Omental fat pad (tissue), 4 donors: ENCODE data around the gene BPHL. TPM values are rescaled to one million over a fixed set of nuclear protein-coding genes. Genes with fewer than 3 reads are reported as not detected.
"Not testable (repeated sequence)": the region's sequence is repeated elsewhere in the genome, so short reads cannot be mapped to it uniquely, and the experiment has no call there.

Source experiments
- ATAC-seq: fragments of 150-250 bp; one replicate; pipeline ENCODE4 v1.9.1; 2016; ENCODE audit warnings: mild to moderate bottlenecking, moderate library complexity; ENCODE audit not compliant: low FRiP score
- DNase-seq: peaks from one replicate; pipeline ENCODE4 v3.0.0-alpha.2; 2019; ENCODE audit warnings: low spot score
- total RNA-seq, 4 donors: library from RNA; depleted of rRNA; stranded (reverse); fragments of >200 nt; gene quantifications; one replicate each; pipeline ENCODE4 v1.1.0, GENCODE V29; 2016
- TF ChIP-seq, protein P1 (sequence below), 3 donors: fragments of 450-650 bp; IDR thresholded peaks; one replicate each; pipeline ENCODE4 v1.5.1; 2016 to 2017; ENCODE audit warnings: antibody characterized with exemption in 3 of 3, mild to moderate bottlenecking in 3 of 3, moderate library complexity in 2 of 3

BPHL gene
- total RNA-seq, 4 donors from 2014 or later = 13.5 to 41.5 (median 20.9) TPM

DNA sequence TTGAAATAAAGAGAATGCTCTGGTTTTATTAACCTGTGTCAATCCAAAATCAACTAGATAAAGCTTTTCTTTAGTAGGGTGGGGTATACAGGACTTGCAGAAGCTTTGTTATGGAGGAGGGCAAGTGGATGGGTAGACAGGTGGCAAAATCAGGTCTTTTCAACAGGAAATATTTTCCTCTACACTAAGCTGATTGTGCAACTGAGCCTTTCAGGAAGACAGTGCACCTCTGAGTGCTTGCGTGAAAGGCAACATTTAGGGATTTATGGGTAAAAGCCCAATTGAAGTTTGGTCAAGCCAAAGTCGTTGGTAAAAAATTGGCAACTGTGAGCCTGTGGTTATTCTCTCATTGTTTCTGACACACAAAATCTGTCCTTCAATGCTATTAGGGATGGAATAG, 62.6 kb downstream of the BPHL start:
- no peak for DNase-seq
- ATAC-seq = no peak
- TF ChIP-seq, protein P1, sequence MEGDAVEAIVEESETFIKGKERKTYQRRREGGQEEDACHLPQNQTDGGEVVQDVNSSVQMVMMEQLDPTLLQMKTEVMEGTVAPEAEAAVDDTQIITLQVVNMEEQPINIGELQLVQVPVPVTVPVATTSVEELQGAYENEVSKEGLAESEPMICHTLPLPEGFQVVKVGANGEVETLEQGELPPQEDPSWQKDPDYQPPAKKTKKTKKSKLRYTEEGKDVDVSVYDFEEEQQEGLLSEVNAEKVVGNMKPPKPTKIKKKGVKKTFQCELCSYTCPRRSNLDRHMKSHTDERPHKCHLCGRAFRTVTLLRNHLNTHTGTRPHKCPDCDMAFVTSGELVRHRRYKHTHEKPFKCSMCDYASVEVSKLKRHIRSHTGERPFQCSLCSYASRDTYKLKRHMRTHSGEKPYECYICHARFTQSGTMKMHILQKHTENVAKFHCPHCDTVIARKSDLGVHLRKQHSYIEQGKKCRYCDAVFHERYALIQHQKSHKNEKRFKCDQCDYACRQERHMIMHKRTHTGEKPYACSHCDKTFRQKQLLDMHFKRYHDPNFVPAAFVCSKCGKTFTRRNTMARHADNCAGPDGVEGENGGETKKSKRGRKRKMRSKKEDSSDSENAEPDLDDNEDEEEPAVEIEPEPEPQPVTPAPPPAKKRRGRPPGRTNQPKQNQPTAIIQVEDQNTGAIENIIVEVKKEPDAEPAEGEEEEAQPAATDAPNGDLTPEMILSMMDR (IDR thresholded peaks at IDR 0.05) = no peak

DNA sequence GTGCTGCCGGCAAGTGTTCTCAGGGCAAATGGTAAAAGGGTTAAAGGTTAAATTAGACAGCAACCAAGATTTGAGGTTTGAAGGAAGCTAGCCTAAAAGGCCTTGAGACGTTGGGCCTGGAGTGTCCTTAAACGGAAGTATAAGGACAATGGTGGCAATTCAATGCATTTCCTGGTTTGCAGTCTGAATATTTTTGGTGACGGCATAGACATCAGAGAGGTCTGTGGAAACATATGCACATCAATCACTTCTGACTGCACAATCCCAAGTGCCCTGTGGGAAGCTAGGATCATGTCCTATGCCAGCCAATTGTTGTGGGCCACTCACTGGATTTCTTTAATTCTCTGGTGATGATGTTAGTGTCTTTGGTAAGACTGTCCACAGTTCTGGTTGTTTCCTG, 64.6 kb downstream of the BPHL start:
- TF ChIP-seq, protein P1 (IDR thresholded peaks at IDR 0.05) = no peak
- DNase-seq = no peak
- ATAC-seq = no peak

- TF ChIP-seq, protein P1 (IDR thresholded peaks at IDR 0.05) = no peak
- DNase-seq (no peak), ATAC-seq (no peak)
Observed at GRCh38 chr6:3186974-3187382, 68.5 kb downstream of the BPHL start.

- TF ChIP-seq, protein P1 (IDR thresholded peaks at IDR 0.05) = no peak
Observed at GRCh38 chr6:3188262-3188661, 69.8 kb downstream of the BPHL start.

DNA sequence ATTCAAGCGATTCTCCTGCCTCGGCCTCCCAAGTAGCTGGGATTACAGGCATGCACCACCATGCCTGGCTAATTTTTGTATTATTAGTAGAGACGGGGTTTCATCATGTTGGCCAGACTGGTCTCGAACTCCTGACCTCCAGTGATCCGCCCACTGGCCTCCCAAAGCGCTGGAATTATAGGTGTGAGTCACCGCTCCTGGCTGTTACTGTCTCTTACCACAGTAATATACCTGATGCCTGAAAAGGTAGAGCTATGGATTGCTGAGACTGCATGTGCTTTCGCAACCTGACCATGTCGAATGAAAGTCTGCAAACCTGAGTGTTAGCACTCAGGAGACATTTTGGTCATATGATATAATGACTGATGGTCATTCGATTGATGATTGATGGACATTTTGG, 70.7 kb downstream of the BPHL start:
- not testable (repeated sequence) for ATAC-seq, DNase-seq

More at GRCh38 chr6:3188262-3188661, 69.8 kb downstream of the BPHL start:
- ATAC-seq = no peak
- DNase-seq = no peak

DNA sequence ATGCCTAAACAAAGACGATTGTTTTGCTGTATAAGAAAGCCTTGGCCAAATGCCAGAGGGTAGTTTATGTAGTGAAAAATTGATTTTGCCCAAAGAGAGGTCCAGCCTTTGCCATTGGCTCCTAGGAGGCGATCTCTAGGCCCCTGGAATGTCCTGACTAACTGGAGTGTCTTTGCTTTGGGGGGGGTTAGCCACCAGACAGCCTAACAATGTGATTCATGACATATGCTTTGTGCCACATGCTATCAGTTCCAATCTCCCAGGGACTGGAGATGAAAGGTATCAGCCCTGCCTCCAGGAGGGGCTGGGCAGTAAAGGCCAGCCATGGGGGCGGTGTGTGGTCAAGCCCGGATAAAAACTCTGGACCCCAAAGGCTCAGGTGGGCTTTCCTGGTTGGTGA, 71.5 kb downstream of the BPHL start:
- DNase-seq (no peak), ATAC-seq (no peak)
- TF ChIP-seq, protein P1 (IDR thresholded peaks at IDR 0.05) = no peak

GRCh38 chr6:3190779-3191178, 72.3 kb downstream of the BPHL start:
- TF ChIP-seq, protein P1 (IDR thresholded peaks at IDR 0.05) = no peak
- ATAC-seq (no peak), DNase-seq (no peak)
